GM18511 (cell line): ENCODE measurements around the gene SLC14A1.
"Not testable (repeated sequence)": the region's sequence is repeated elsewhere in the genome, so short reads cannot be mapped to it uniquely, and the experiment has no call there.

ENCODE experiments used
- ATAC-seq: cut with Tn5 transposase; IDR thresholded peaks from one replicate; pipeline ENCODE4 v1.9.1; 2021; ENCODE audit warnings: mild to moderate bottlenecking, moderate library complexity; ENCODE audit not compliant: unreplicated experiment

The SLC14A1 gene

DNA sequence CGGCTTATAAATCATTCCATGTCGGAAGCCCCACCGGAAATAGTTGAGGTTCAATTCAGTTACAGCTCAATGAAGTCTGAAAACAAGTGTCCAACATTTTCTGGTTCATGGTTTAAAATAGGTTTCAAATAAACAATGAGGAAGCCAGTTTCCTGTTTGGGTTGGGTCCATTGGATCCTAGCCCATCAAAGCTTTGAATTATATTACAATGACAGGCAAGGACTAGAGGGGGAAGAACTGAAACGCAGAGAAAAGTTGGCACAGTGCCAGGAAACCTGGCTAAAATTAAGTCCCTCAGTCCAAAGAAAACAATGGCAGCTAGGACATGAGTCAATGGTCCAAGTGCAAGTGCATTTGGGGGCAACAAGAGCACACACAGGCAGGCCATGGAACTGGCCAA, 32.0 kb downstream of the SLC14A1 start:
- ATAC-seq, result no peak

DNA sequence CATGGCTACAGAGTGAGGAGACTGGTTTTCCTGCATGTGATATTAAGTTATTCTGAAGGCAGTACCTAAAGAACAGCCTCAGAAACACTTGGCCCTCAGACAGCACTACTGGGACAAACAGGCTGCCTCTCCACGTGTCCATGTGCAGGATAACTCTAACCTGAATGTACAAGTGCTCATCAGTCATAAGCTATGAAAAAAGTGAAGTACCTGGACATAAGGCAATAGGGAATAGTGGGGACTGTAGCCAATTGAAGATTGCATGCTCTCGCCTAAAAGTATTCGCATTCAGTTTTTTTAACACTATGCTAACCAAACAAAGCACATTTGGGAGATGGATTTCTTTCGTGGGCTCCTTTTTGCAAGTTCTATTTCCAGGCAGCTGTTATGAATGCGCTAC, 33.0 kb downstream of the SLC14A1 start:
- no peak for ATAC-seq

GRCh38 chr18:45757644-45758043, 33.7 kb downstream of the SLC14A1 start:
- not testable (repeated sequence) for ATAC-seq

DNA sequence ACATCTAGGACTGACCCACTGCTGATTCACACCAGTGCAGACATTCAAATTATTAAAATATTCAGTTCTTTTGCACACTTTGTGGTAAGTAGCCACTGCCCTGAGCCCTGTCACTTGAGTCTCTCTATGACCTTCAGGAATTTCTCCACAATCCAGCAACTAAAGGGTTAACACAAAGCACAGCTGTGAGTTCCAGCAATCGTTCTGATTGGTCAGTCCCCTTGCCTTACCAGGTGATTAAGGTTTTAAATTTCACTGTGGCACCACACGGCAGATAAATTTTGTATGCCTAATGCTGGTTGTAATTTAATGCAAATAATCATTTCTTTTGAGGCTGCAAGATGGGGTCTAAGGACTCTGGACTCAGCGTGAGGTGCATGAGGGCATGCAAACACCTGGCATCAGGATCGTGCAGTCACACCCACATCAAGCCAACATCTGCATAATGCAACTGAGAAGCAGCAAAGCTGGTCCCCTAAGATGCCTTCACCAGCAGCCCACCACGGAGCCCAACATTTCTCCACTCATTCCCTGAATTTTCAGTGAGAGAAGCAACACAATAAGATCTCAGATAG, 36.6 kb downstream of the SLC14A1 start:
- no peak for ATAC-seq

DNA sequence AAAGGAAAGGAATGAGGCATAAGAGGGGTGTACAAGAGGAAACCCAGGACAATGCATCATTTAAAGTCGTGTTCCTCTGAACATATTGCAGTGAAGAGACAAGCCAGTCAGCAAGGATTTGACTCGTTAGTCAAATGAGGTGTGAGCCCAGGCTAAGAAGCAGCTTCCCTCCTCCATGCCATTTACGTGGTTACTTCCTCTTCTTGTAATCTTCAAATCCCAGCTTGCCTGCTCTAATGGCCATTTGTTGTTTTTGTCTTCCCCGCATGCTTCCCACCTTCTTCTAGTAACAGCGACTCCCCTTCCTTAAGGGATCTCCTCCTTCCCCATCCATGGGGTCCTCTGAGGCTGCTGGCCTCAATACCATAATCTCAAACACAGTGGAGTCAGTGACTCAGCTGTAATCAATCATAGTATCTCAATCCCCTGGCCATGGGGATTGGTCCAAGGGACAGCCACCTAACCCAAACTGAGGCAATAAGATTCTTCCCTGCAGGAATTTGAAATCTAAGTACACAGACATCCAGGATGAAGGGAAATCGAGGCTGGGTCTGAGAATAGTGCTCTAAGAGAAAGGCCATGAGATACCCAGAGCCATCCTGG, 37.6 kb downstream of the SLC14A1 start:
- no peak for ATAC-seq

GRCh38 chr18:45764000-45764686, 40.2 kb downstream of the SLC14A1 start:
- ATAC-seq, result no peak

DNA sequence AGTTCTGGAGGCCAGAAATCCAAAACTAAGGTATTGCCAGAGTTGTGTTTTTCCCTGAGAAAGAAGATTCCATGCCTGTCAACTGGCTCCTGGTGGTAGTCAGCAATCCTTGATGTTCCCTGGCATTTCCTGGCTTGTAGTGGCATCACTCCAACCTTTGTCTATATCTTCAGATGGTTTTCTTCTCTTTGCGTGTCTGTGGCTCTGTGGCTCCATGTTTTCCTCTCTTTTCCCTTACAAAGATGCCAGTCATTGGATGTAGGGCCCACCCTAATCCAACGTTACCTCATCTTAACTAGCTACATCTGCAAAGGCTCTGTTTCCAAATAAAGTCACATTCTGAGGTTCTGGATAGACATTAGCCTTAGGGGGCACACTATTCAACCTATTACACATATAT, 41.8 kb downstream of the SLC14A1 start:
- no peak for ATAC-seq

DNA sequence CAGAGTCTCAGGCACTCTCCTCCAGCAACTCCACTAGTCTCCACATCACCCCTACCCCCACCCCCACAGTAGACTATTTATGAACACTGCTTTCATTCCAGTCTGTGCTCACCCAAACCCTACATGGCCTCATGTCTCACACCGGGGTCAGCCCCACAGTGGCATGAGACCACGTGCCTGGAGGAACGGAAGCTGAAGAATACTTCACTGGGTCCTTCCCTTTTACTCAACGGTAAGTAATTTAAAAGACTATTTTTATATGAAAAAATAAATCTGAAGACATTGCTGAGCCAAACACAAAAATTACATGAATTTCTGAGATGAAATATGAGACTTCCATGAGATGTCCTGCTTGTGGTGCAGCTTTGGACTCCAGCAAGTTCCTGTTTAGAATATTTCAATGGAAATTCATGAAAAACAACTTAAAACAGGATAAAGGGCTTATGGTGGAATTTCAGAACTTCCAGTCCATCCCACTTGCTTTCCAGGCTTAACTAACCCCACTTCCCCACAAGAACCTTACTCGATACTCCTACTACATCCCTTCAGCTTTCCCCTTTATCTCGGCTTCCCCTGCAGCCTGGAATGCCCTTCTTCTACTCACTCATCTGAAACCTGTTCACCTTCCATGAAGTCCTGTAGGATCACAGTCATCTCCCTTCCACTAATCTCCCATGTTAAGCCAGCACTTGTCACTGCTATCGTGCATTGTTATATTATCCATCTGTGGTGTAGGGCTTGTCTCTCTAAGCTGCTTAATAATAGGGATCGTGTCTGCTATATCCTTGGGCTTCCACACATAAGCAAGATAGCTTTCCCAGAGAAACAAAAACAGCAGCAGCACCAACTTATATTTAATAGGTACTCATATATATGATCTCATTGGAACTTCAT, 47.9 kb downstream of the SLC14A1 start:
- no peak for ATAC-seq

- ATAC-seq, result no peak
Observed at GRCh38 chr18:45774065-45774521, 50.1 kb downstream of the SLC14A1 start.

DNA sequence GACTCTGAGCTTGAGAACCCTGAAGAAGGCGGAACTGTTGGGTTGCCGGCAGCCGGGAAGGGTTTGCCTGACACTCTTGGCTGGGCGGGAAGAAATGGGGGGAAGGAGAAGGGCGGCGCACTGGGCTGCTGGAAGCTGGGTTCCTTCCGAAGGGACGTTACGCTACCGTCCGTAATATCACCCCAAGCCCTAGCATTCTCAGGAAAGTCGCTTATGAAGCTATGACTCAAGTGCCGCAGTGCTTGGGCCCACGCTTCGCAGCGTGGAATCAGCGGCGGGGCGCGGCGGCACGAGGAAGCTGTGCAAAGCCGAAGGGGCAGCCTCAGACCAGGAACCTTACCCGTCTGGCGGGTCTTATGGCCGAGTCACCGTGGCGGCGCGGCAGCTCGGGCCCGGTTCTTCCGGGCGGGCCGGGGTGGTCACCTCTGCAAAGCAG, 51.3 kb downstream of the SLC14A1 start:
- peak; percentile 78 for ATAC-seq

DNA sequence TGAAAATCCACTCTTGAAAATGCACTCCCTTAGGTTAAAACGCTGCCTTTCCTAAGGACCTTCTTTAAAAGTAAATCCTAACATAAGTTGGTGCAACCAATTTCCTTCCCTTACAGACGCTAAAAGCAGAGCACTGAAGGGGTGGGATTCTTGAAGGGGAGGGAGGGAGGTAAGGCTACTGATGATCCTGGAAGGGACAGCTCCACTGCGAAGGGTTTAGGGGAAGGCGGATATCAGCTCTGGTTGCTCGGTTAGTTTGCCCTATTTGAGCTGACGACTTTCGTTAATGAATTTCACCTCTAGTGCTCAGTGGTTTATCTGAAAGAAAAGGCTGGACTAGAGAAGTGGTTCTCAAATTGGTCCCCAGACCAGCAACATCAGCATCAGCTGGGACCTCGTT, 51.8 kb downstream of the SLC14A1 start:
- no peak for ATAC-seq

DNA sequence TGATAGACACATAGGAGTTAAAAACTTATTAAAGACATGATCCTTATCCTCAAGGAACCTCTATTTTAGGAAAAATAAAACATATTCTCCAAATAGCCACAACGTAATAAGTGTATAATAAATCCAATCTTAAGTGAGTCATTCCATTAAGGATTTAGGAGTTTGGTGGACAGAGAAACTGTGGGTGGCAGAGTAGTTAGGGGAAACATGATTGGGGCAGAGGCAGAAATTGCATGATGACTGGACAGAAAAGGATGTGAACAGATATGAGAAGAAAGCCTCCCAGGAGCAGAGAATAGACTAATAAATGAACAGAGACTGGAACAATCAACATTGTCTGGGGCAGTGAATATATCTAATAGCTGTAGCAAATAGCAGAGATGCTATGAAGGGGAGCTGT, 53.4 kb downstream of the SLC14A1 start:
- ATAC-seq, result no peak

- ATAC-seq, result no peak
Observed at GRCh38 chr18:45780568-45780967, 56.6 kb downstream of the SLC14A1 start.

GRCh38 chr18:45782662-45783061, 58.7 kb downstream of the SLC14A1 start:
- ATAC-seq, result no peak

DNA sequence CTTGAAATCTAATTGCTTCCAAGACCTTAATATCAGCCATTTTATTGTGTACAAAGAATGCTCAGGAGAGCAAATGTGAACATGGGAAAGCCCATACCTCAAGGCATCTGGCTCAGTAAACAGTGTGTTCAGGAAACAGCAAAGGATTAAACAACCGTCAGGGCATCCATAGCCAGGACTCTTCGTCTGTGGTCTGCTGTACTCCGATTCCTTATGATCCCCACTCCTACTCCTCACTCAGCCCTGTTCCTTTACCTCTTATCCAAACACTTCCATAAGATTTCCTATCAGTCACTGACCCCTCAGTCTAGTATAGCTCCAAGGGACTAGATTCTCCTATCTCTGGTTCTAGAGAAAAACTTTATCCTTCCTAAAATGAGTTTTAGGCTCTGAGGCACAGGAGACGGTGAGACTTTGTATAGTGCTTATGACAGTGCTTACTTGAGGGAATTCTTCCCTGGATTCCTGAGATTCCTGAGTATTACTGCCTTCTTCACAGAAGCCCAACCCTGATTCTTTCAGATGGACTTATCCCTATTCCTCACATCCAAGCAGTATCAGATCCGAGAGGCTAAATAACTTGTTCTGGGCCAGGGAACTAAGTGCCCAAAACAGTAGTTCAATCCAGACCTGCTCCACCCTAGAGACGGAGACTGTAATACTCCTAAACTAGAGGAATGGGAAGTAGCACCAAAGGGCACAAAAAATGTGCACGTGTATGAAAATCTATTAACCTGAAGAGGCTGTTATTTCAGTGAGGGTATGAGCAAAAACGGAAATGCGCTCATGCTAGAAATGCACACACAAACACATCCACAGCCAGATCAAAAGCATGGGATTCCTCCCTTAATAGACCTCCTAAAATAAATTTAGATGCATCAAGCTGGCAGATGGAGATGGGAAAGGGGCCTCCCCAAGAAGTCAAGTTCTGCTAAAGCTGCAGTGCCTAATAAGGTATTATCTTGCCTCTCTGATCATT, 59.4 kb downstream of the SLC14A1 start:
- no peak for ATAC-seq

DNA sequence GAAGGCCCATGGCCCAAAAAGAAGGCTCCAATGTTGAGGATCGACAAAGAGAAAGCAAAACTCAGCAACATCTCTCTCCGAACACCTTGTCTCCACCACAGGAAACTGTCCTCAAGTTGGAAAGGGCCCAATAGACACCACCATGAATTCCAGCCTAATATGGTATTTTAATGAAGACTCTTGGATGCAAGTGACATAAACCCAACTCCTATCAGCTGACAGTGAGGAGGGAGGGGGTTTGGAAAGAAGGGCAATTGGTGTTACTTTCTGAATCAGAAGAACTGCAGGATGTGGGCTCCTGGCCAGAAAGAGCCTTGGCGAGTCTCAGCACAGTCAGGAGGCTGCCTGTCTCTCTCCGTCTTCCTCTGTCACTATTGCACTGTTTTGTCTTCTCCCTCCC, 61.2 kb downstream of the SLC14A1 start:
- no peak for ATAC-seq

GRCh38 chr18:45786941-45787340, 63.0 kb downstream of the SLC14A1 start:
- ATAC-seq, result no peak

DNA sequence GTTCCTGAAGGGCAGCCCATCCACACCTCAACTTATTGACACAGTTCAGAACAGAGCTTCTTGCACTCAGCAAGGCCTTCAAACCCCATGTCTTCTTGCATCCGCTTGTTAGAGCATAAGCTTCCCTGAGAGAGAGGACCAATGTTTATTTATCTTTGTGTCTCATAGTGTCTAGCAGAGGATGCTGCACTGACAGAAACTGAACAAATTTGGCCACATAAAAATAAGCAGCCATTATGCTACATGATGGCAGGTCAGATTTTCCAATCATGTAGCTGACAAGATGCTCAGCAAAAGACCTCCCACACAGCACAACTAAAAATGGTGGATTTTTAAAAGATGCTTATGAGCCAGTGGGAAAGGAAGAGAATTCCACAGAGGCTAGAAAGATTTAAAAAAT, 63.4 kb downstream of the SLC14A1 start:
- no peak for ATAC-seq

GRCh38 chr18:45788861-45789260, 64.9 kb downstream of the SLC14A1 start:
- no peak for ATAC-seq
